Erythroblast (primary cell): ENCODE measurements around the gene SIGMAR1.
A peak's percentile ranks its signal among the peaks of the same experiment; 100 is the strongest.

Experiments
- DNase-seq, 2 experiments: peaks; one replicate each; lab custom pipeline; 2025; lab: John Stamatoyannopoulos, UW
- GATA1 ChIP-seq: IDR thresholded peaks from 2 replicates; pipeline ENCODE4 v1.6.1; 2011; ENCODE audit warnings: low read depth, mild to moderate bottlenecking, control low read depth, low read length, moderate library complexity
- POLR2A ChIP-seq: IDR thresholded peaks from 2 replicates; pipeline ENCODE4 v1.6.1; 2011; ENCODE audit warnings: mild to moderate bottlenecking, low read length

The SIGMAR1 gene

DNA sequence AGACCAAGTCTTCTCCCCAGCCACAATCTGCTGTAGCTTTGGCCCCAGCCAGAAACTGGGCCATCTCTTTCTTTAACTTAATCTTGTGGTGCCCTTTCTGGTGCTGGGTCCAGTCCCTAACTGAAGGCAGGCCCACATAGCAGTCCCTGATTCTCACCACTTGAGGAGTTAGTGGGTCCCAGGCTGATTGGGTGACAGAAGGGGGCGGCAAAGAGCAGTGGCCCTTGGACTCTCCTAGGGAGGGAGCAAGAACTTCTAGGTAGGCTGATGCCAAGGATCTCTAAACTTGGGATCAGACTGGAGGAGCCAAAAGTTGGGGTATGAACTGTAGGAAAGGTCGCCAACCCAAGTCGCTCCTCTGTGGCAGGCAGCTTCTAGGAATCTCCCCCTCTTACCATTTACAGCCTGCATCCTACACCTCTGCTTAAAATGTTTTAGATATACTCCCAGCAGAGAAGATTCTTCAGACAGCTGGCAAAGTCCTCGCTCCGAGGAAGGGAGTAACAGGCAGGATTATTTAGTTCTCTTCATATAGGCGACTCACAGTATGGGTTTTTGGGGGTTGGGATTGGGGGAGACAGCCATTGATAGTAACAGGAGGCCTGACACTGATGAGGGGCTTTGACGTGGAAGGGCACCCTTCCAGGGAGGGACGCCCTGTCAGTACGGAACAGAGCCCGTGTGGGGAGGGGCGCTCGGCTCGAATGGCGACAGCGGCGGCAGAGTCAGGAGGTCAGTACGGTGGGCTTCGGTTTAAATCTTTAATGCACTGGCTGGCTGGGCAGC is 26.9 kb upstream of the SIGMAR1 start:
- peak; percentile 84 to 89 for DNase-seq
- TF ChIP-seq GATA1: no peak
- TF ChIP-seq POLR2A: no peak

DNA sequence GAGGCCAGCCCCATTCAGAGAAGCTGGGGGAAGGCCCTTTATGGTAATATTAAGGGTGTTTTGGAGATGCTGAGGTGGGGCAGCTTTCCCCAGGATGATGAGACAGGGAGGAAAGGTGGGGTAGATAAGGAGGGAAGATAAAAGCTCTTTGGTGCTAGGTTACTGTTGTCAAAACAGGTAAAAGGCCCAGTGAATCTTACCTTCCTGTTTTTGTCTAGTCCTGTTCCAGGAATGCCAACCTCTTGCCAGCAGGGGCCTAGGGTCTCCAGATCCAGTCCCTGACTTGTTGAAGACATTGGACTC is 25.7 kb upstream of the SIGMAR1 start:
- no peak for TF ChIP-seq GATA1
- no peak for TF ChIP-seq POLR2A
- DNase-seq: no peak

DNA sequence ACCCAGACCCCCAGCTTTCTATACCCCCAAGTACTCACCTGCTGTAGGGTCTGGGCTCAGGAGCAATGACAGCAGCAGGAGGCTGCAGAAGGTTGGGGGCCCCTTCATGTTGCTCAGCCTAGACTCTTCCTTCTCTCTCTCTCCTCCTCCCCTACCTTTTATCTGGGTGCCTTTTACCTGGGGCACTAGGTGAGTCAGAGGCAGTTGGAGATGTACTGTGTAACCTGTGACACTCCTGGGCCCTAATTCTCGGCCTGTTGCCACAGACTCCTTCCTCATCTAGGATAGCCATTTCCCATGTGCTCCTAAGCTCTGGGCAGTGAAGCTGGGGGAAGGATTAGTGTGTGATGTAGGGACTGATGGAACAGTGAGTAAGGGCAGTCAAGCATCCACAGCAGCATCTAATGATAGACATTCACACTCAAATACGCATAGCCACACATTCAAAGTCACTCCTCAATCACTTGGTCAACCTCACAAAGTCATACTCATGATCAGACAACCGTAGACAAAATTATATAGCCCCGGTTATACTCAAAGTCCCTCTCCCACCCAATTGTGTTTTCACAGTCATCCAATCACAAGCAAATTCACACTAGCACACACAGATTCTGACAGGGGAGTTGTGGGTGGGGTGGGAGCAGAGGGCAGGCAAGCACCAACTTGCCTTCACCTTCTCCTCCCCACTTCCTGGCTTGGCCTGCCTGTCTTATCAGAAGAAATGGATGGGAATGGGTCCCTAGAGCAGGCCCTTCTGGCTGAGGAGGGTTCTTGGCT is 25.1 kb upstream of the SIGMAR1 start, which contains the start of gene CCL27:
Gene CCL27, minus strand, starts transcription at position 132 of the 777 bp plus-strand sequence. Its CDS starts 24 bp downstream, at position 108.
- TF ChIP-seq GATA1: no peak
- TF ChIP-seq POLR2A: no peak
- no peak for DNase-seq

DNA sequence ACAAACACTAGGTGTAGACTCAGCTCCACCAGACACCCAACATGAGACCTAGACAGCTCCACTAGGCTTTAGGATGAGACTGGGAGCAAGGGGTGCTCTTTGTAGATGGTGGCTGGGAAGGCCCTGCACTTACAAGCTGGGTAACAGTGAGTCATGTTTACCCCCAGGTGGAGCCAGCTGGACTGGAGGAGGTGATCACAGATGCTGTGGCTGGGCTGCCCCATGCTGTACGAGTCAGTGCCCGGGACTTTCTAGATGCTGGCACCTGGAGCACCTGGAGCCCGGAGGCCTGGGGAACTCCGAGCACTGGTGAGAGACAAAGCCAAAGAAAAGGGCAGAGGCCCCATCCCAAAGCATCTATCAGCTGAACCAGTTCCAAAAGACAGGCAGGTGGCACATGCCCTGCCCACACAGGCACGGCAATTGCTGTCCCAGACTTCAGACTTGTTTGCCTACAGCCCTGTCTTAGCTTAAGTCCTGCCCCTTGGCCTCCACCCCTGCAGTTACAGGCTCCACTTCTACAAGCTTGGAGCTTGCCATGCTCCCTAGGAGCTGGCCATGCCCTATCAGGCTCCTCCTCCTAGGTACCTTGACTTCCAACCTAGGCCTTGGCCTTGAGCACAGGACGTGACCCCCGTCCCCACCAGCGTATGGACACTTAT is 22.1 kb upstream of the SIGMAR1 start:
- peak in 1 of 2 experiments; percentile 9 for DNase-seq
- TF ChIP-seq POLR2A: no peak
- no peak for TF ChIP-seq GATA1

DNA sequence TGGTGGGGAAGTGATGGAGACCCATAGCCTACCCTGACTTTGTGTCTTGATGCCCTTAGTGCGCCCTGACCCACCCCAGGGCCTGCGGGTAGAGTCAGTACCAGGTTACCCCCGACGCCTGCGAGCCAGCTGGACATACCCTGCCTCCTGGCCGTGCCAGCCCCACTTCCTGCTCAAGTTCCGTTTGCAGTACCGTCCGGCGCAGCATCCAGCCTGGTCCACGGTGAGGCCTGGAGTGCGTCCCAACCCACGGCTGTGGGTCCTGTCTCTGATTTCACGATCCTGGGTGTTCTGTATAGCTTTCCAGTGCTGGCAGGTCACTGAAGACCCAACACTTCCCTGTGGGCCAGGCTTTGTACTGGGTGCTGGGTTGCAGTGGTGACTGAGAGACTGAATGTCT is 20.9 kb upstream of the SIGMAR1 start:
- no peak for DNase-seq
- no peak for TF ChIP-seq POLR2A
- no peak for TF ChIP-seq GATA1

DNA sequence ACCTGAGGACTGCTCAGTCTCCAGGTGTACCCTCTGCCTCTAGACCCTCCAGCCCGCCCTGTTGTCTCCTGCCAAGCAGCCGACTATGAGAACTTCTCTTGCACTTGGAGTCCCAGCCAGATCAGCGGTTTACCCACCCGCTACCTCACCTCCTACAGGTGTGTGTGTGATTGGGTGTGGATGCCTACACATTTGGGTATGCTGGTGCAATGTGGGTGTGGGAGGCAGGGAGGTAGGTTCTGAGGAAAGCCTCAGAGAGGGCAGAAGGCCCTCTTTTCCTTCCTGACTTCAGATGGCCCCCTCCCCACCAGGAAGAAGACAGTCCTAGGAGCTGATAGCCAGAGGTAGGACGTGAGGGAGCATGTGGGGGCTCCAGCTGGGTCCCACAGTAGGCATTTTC is 19.4 kb upstream of the SIGMAR1 start:
- no peak for DNase-seq
- TF ChIP-seq GATA1 (no peak), POLR2A (no peak)

DNA sequence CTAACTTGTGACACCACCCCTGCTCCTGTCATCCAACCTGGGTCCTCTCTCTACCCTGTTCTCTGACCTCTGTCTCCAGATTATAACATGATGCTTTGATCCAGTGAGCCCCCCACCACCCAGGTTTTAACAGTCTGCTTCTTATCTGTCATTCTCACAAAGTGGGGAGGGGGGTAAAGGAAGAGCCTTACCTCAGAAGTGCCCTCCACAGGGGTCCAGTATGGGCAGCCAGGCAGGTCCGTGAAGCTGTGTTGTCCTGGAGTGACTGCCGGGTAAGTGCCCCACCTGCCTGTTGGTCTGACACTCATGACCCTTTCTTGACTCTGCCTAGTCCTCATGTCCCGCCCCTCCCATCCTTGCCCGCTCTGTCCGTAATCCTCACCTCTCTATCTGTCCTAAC is 17.8 kb upstream of the SIGMAR1 start:
- no peak for DNase-seq
- TF ChIP-seq POLR2A (no peak), GATA1 (no peak)

DNA sequence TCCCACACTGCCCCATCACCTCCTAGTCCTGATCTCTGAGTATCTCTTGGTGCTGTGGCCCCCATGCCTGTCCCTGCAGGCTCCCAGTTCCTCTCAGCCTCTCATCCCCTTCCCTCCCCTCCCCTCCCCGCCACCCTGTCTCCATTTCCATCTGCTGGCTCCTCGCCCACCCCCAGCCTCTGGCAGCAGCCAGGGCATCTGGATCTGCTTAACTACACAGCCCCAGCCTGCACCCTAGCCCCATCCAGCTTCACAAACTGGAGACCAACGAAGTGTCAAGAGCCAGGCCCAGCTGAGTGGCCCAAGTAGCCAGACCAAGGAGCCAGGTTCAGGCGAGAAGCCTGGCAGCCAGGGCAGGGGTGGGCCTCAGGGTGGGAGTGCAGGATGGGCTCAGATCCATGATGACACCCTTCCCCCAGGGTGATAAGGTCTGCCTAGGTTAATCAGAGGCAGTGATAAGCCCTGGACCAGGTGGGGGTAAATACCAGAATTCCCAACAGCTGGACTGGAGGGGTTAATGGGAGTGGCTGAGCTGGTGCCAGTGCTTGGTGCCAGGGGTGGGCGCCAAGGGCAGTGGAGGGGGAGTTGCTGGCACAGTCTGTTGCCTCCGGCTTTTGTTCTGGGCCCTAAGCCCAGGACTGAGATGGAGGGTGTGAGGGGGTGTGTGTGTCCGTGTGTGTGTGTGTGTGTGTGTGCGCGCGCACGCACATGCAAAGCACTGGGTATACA is 16.9 kb upstream of the SIGMAR1 start:
- DNase-seq: no peak
- TF ChIP-seq GATA1 (no peak), POLR2A (no peak)

DNA sequence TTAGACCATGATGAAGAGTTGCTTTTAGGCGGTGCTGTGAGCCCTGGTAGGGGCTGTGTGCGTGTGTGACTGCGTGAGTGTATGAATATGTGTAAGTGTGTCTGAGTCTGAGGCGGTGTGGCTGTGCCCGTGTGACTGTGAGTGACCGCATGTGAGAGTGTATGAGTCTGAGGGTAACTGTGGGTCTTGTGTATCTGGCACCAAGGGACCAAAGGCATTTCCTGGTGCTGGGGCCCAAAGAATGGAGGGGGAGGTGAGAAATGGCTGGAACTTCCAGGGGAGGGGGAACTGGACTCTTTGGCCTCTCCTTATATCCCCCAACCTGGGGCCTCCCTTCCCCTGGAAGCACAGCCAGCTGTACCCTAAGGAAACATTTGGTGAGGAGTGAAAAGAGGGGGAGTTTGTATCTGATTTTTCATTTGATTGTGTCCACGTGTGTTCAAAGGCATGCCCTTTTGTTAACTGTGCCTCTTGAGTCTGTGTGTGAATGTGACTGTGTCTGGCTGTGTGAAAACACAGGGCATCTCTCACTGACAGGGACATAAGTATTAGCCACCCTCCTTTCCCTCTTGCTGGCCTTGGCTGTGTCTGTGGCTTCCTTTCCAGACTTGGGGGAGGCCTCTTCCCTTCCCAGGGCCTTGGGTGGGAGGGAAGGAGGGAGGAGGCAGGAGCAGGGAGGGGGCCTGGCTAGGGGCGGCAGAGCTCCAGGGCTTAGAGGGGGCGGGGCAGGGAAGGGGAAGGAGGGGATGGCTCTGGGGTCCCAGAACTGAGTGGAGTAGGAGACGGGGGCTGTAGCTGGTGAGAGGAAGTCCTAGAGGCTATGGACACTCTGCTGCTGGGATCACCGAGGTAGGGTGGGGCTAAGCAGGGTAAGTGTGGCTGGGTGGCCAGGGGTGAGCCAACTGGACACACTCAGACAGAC is 15.8 kb upstream of the SIGMAR1 start:
- no peak for DNase-seq
- TF ChIP-seq GATA1 (no peak), POLR2A (no peak)

DNA sequence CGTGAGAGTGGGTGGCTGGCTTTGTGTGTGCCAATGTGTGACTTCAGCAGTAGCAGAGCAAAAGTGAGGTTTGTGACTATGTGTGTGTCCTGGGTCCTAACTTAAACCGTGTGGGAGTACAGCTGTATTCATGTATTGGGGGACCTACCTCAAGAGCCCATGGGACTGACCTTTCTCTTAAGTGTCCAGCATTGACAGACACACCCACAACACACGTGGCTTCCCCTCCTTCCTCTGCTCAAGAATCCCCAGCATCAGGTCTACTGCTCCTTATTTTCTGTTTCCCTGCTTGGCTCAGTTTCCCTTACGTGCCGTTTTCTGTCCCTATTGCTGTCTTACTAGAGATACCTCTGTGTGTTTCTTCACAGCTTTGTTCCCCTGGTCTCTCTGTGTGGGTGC is 15.0 kb upstream of the SIGMAR1 start:
- no peak for DNase-seq

DNA sequence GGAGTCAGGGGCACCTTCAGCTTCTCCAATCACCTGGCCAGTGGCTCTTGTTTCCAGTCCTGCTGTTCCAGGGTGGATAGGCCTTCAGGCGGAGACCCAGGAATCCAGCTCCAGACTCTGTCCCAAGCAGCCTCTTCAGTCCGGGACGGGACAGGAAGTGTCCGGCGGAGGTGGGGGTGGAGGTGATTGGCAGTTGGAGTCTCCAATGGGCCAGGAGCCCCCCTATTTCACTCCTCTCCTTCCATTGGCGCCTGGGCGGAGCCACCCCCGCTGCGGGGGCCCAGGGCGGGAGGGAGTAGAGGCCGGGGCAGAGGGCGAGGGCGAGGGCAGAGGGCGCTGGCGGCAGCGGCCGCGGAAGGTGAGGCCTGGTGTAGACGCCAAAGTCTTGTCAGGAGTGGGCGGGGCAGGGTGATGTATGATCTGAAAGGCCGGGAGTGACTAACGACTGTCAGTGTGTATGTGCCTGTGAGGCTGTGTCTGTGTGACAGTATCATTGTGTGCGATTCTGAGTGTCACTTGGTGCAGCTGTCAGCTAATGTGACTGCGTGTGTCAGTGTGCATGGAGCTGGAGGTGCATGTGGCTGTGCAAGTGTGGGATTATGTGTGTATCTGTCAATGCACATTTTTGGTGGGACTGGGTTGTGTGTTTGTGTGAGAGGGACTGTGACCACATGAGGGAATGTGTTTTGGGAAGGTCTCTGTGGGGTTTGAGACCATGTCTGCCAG is 14.5 kb upstream of the SIGMAR1 start, which contains the start of gene IL11RA:
Gene IL11RA, plus strand, starts transcription at position 310 of the 726 bp plus-strand sequence. CDS start 3,033 bp downstream, outside the sequence.
- peak; percentile 89 to 90 for DNase-seq
- peak; percentile 22 for TF ChIP-seq POLR2A
- TF ChIP-seq GATA1: no peak

More for the DNA sequence above, 15.0 kb upstream of the SIGMAR1 start:
- TF ChIP-seq POLR2A (no peak), GATA1 (no peak)
